GM19238 (cell line): Measurements from ENCODE around the gene ADARB2.

Source experiments
- DNase-seq: peaks from one replicate; pipeline ENCODE4 v3.0.0; 2011; ENCODE audit warnings: low spot score; ENCODE audit not compliant: insufficient read length

Gene ADARB2

GRCh38 chr10:1597370-1598146 lies 139.8 kb downstream of the ADARB2 start:
- no peak for DNase-seq

- no peak for DNase-seq
Measured at GRCh38 chr10:1596482-1597099, 140.7 kb downstream of the ADARB2 start.

- DNase-seq, result no peak
Measured at GRCh38 chr10:1595726-1596125, 141.6 kb downstream of the ADARB2 start.

GRCh38 chr10:1595242-1595600 lies 142.1 kb downstream of the ADARB2 start:
- no peak for DNase-seq

- no peak for DNase-seq
Measured at GRCh38 chr10:1594372-1595241, 142.7 kb downstream of the ADARB2 start.

- no peak for DNase-seq
Measured at GRCh38 chr10:1591742-1592141, 145.6 kb downstream of the ADARB2 start.

GRCh38 chr10:1591045-1591444 lies 146.3 kb downstream of the ADARB2 start:
- no peak for DNase-seq

- no peak for DNase-seq
Measured at GRCh38 chr10:1589257-1589656, 148.1 kb downstream of the ADARB2 start.

GRCh38 chr10:1582739-1583138 lies 154.6 kb downstream of the ADARB2 start:
- no peak for DNase-seq

GRCh38 chr10:1581189-1581588 lies 156.1 kb downstream of the ADARB2 start:
- no peak for DNase-seq

GRCh38 chr10:1579671-1580070 lies 157.7 kb downstream of the ADARB2 start:
- DNase-seq, result no peak

GRCh38 chr10:1579141-1579491 lies 158.2 kb downstream of the ADARB2 start:
- DNase-seq, result no peak

- no peak for DNase-seq
Measured at GRCh38 chr10:1578392-1579140, 158.8 kb downstream of the ADARB2 start.

- no peak for DNase-seq
Measured at GRCh38 chr10:1577945-1578344, 159.4 kb downstream of the ADARB2 start.

- no peak for DNase-seq
Measured at GRCh38 chr10:1577373-1577770, 160.0 kb downstream of the ADARB2 start.

- DNase-seq, result no peak
Measured at GRCh38 chr10:1576467-1577372, 160.6 kb downstream of the ADARB2 start.

GRCh38 chr10:1575481-1576244 lies 161.7 kb downstream of the ADARB2 start:
- no peak for DNase-seq

- DNase-seq, result no peak
Measured at GRCh38 chr10:1574719-1575118, 162.6 kb downstream of the ADARB2 start.

- no peak for DNase-seq
Measured at GRCh38 chr10:1573981-1574380, 163.3 kb downstream of the ADARB2 start.
